GM10266 (cell line): ENCODE measurements around the gene ELOVL7.

Experiments
- DNase-seq: peaks from one replicate; pipeline ENCODE4 v3.0.0; 2012; ENCODE audit errors: extremely low spot score
- TF ChIP-seq, protein P1 (sequence below): IDR thresholded peaks from 2 replicates; pipeline ENCODE4 v1.5.1; 2012; ENCODE audit warnings: mild to moderate bottlenecking, low read depth; ENCODE audit not compliant: control insufficient read depth, insufficient read depth; ENCODE audit errors: missing control alignments

The ELOVL7 gene

DNA sequence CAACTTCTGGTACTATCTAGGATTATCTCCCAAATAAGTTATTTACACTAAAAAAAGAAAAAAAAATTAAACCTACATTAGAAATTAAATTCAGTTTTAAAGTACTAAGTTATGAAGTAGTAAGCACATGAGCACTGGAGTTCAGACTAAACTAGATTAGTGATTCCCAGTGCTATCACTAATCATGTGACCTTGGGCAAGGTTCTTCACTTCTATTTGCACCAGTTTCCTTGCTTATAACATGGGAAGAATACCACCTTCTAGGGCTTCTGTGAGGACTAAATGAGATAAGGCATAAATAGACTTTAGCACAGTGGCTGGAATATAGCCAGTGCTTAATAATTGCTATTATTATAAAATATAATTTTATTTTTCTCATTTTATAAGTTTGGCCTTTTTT lies 10.5 kb downstream of the ELOVL7 start:
- TF ChIP-seq, protein P1, sequence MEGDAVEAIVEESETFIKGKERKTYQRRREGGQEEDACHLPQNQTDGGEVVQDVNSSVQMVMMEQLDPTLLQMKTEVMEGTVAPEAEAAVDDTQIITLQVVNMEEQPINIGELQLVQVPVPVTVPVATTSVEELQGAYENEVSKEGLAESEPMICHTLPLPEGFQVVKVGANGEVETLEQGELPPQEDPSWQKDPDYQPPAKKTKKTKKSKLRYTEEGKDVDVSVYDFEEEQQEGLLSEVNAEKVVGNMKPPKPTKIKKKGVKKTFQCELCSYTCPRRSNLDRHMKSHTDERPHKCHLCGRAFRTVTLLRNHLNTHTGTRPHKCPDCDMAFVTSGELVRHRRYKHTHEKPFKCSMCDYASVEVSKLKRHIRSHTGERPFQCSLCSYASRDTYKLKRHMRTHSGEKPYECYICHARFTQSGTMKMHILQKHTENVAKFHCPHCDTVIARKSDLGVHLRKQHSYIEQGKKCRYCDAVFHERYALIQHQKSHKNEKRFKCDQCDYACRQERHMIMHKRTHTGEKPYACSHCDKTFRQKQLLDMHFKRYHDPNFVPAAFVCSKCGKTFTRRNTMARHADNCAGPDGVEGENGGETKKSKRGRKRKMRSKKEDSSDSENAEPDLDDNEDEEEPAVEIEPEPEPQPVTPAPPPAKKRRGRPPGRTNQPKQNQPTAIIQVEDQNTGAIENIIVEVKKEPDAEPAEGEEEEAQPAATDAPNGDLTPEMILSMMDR, result no peak
- DNase-seq, result no peak

DNA sequence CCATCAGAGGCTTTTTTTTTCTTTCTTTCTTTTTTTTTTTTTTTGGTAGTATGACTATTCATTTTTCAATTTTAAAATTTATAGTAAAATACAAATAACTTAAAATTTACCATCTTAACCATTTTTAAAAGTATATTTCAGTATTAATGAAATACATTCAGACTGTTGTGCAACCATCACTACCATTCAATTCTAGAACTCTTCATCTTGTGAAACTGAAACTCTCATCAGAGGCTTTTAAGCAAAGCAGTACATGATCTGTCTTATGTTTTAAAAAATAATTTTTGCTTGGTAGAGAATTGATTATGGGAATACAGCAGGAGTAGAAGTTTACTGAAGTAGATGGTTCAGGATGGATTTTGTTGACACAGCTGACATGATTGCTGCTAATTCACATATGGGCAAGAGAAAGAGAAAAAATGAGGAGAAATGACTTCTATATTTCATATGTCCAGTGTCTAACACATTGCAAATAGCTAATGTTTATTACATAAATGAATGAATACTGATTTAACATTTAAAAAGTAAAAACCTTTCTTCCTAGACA lies 13.4 kb downstream of the ELOVL7 start:
- TF ChIP-seq, protein P1, result no peak
- DNase-seq, result no peak

DNA sequence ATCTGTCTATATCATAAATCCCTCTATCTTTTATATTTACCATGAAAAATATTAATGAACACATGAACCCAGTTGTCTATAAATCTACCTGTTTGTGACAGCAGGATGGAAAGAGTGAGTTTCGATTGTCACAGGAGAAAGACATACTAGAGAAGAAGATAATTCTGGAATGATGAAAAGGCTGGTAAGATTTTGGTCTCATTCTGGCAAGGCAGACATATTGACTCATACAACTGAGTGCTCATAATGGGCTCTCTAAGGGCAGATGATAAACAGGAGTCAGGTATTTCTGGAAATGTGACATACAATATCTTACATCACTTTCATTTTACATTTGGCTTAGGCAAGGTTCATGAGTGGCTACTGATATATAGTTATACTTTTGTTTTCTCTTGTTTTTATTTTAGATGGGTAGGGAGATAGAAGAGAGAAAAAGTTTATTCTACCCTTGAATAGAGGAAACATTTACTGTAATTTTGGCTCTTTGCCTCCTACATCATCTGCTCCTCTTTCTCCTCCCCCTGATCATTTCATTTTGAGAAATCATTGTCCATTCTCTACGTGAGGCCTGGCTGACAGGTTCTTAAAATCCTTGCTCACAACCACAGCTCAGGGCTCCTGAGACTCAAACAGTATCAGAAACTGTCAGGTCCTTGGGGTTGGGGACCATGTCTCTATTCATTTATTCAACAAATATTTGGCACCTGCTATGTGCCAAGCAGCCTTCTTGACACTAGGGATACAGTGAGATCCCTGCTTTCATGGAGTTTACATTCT lies 14.4 kb downstream of the ELOVL7 start:
- no peak for DNase-seq
- TF ChIP-seq, protein P1, result no peak

DNA sequence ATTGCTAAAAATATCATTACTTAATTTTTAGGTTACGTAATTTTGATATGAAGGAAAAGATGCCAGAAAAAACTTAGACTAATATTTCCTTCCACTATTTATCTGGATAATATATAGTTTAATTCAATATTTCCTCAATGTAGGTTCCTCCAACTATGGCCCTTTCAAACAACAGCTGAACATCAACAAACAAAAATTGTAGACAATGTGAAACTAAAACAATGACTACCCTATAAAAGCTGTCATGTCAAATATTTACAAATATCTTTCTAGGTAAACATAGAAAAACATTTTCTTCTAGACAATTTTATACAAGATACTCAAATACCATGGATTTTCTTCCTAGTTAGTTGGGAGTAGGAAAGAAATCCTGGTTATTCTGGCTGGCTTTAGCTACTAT lies 16.9 kb downstream of the ELOVL7 start:
- TF ChIP-seq, protein P1, result no peak
- no peak for DNase-seq

DNA sequence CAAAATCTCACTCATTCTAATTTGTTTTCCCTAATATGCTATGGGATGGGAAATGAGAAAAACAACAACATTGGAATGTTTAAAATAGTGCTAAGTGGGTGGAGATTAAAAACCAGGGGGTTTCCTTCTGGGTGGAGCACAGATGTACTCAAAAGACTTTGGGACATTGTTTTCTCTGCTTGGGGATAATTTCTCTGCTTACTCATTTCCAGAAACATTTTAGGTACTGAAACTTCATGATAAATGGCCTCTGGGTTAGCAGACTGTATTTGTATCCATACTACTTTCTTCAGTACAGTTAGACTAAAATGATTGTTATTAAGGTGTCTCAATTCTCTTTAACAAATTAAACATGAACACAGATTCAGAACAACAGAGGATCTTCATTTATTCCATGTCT lies 17.4 kb downstream of the ELOVL7 start:
- peak; percentile 62 for DNase-seq
- TF ChIP-seq, protein P1, result no peak

DNA sequence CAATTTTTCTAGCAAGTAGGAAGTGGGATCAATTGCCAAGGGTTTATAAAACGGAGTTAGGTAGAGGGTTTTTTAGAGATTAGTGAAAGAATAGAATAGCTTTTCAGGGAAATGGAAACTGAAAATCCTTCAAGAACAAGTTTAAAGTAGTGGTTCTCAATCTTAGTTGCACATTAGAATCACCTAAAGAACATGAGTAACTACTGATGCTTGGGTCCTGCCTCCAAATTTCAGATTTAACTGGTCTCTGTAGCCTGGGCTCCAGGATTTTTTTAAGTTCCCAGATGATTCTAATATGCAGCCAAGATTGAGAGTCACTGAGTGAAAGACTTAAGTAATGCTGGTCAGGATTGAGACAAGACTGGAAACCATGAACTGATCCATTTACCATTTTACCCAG lies 20.5 kb downstream of the ELOVL7 start:
- TF ChIP-seq, protein P1, result no peak
- no peak for DNase-seq

DNA sequence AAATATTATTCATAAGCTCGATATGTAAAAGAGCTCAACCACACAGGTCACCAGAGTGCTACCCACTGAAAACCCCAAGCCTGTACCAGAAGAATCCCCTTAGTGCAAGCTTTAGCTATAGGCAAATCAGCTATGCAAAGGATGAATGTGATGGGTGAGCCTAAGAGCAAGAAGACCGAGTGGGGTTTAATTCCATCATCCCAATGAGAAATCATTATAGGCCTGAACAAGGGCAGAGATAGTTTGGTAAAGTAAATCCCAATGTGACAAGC lies 21.8 kb downstream of the ELOVL7 start:
- TF ChIP-seq, protein P1, result no peak
- DNase-seq, result no peak
